GM13976 (cell line): ENCODE results near the gene KRT39.

ENCODE experiments used
- DNase-seq: peaks from one replicate; pipeline ENCODE4 v3.0.0; 2012; ENCODE audit warnings: low spot score
- in situ Hi-C: fragments of 300-500 bp; cut with MboI; formaldehyde crosslinking; loops from one replicate; pipeline ENCODE4 v1.12.0; 2022; ENCODE audit warnings: low sequenced_read_pairs, mixed read lengths, inconsistent platforms; ENCODE audit not compliant: unreplicated experiment
- TF ChIP-seq, protein P1 (sequence below): IDR thresholded peaks from 2 replicates; pipeline ENCODE4 v1.5.1; 2012; ENCODE audit warnings: borderline replicate concordance, mild to moderate bottlenecking; ENCODE audit not compliant: insufficient read depth; ENCODE audit errors: extremely low read depth, missing control alignments, control extremely low read depth

The KRT39 gene

GRCh38 chr17:40915199-40915661, 51.5 kb downstream of the KRT39 start:
- in situ Hi-C loops: loop anchor here (25.0 kb wide), 2 partner anchors 397 to 747 kb away; partner anchors contain the start of genes KRTAP16-1, KRTAP17-1 and KRTAP29-1
- TF ChIP-seq, protein P1, sequence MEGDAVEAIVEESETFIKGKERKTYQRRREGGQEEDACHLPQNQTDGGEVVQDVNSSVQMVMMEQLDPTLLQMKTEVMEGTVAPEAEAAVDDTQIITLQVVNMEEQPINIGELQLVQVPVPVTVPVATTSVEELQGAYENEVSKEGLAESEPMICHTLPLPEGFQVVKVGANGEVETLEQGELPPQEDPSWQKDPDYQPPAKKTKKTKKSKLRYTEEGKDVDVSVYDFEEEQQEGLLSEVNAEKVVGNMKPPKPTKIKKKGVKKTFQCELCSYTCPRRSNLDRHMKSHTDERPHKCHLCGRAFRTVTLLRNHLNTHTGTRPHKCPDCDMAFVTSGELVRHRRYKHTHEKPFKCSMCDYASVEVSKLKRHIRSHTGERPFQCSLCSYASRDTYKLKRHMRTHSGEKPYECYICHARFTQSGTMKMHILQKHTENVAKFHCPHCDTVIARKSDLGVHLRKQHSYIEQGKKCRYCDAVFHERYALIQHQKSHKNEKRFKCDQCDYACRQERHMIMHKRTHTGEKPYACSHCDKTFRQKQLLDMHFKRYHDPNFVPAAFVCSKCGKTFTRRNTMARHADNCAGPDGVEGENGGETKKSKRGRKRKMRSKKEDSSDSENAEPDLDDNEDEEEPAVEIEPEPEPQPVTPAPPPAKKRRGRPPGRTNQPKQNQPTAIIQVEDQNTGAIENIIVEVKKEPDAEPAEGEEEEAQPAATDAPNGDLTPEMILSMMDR: no peak
- DNase-seq: peak; percentile 60

GRCh38 chr17:40914075-40914855, 52.5 kb downstream of the KRT39 start:
- TF ChIP-seq, protein P1: no peak
- DNase-seq: no peak
- in situ Hi-C loops: loop anchor here (25.0 kb wide), 2 partner anchors 398 to 748 kb away; partner anchors contain the start of genes KRTAP16-1, KRTAP17-1 and KRTAP29-1

GRCh38 chr17:40912486-40913210, 54.1 kb downstream of the KRT39 start:
- in situ Hi-C loops: loop anchor here (25.0 kb wide), 2 partner anchors 400 to 750 kb away; partner anchors contain the start of genes KRTAP16-1, KRTAP17-1 and KRTAP29-1
- TF ChIP-seq, protein P1: no peak
- no peak for DNase-seq

DNA sequence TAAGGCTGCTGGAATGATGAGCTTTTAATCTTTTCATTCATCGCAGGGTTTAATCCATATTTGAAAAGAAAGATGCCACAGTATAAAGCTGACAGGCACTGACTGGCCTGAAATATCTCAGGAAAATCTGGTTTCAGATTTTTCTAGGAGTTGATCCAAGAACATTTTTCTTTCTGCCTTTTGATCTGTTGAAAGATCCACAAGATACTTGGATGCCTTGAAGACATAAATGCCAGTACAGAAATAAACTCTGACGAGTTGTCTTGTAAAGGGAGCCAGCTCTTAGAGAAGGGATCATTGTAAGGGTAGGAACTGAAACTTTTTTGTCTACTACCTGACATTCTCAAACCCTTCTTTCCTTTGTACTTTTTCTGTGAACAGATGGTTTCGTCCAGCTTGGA, 56.3 kb downstream of the KRT39 start:
- TF ChIP-seq, protein P1: no peak
- DNase-seq: no peak
- in situ Hi-C loops: loop anchor here (25.0 kb wide), 2 partner anchors 402 to 752 kb away; partner anchors contain the start of genes KRTAP16-1, KRTAP17-1 and KRTAP29-1

- TF ChIP-seq, protein P1: no peak
- in situ Hi-C loops: loop anchor here (10.0 to 25.0 kb wide), 3 partner anchors 403 to 753 kb away; partner anchors contain the start of genes KRTAP16-1, KRTAP17-1 and KRTAP29-1
- no peak for DNase-seq
Measured at GRCh38 chr17:40909755-40910154, 57.0 kb downstream of the KRT39 start.

DNA sequence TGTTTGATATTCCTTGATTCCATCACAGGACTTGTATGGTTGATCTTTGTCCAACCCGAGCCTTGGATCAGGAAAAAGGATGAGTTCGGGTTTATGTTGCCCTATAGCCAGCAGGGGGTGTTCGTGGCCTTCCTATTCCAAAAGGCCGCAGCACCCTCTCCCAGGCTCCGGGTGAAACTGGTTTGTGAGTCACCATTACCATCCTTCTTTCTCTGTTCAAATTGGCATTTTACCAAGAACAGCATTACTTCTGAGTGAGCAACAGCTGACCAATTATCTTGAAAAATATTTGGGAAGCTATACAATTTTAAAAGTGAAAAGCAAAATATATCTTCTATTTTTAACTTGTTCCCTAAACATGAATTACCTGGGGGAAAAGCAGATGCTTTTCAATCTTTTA, 57.4 kb downstream of the KRT39 start:
- in situ Hi-C loops: loop anchor here (10.0 to 25.0 kb wide), 3 partner anchors 403 to 753 kb away; partner anchors contain the start of genes KRTAP16-1, KRTAP17-1 and KRTAP29-1
- TF ChIP-seq, protein P1: peak; percentile 66

More for the DNA sequence above, 57.4 kb downstream of the KRT39 start:
- peak; percentile 65 for DNase-seq
